GM21515 (cell line): ENCODE data around the gene ZNF524.

Experiments used
- ATAC-seq: cut with Tn5 transposase; IDR thresholded peaks from one replicate; pipeline ENCODE4 v1.9.1; 2021; ENCODE audit not compliant: unreplicated experiment

Gene ZNF524

GRCh38 chr19:55619286-55619685 lies 19.2 kb downstream of the ZNF524 start:
- ATAC-seq = no peak

DNA sequence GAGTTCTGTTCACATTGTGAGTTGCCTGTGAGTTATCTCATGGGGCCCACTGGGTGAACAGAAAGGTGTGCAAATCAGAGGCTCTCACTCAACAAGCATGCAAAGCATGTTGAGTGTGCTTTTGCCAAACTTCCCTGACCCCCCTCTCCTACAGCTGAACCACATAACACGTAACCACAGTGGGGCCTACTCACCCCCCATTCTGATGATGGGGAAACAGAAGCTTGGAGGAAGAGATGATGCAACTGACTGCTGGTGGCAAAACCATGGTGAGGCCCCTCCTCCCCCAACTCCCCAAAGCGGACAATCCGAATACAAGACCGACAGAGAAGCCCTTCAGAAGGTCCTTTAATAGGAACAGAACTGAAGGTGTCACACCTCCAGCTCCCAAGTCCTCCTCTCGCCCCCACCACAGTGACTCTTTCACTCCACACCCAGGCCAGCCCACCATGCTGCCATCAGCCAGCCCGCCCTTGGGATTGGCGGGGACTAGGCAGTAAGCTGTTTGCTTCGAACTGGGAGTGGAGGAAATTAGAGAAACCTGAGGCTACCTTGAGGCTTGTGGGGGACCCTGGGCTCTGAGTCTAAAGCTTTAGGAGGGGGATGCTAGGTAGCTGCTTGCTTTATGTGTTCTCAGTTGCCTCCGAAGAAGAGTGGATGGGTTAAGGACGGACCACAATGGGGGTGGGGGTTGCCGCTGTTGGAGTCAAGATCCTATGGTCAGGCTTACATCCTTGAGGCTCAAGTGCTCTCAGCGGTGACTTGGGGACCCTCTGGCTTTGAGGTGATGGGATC lies 20.5 kb downstream of the ZNF524 start:
- ATAC-seq = no peak

DNA sequence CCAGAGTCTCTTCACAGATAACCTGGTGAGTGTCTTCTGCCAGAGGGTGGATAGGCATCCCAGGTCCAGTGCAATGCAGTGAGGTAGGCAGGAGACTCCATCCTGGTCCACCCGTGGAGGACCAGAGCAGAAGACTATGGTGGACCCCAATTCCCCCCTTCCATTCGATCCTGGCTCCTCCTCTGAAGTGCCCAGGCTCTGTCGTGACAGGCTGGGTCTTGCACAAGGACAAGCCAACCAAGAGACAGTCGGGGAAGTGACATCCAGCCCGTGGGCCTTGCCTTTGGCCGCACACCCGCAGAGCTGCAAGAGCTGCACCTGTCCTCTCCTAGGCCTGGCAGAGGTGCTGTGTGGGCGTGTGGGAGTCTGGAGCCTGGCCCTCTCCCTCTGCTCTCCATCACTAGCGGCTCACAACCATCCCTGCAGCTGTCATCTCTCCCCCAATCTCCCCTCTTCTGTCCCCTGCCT lies 21.2 kb downstream of the ZNF524 start:
- ATAC-seq = no peak

DNA sequence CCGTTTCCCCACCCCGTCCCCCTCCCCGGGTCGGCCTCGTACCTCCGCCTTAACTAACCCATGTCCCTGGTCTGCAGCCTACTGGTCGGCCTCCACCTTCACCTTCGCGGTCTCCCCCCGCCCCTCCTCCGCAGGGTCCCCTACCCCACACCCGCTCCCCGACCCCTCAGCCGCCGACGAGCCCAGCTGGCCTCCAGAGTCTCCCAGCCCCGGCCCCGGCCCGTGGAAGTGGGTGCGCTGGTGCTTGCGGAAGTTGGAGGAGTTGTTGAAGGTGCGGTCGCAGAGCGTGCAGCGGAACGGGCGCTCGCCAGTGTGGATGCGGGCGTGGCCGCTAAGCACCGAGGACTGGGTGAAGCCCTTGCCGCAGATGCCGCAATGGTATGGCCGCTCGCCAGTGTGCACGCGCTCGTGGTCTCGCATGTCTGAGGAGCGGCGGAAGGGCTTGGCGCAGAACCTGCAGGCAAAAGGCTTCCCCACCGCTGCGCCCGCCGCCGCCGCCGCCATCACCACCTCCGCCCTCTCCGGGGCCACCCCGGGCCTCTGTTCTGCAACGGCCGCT lies 21.7 kb downstream of the ZNF524 start:
- no peak for ATAC-seq

- ATAC-seq = no peak
Measured at GRCh38 chr19:55622242-55622969, 22.3 kb downstream of the ZNF524 start.

DNA sequence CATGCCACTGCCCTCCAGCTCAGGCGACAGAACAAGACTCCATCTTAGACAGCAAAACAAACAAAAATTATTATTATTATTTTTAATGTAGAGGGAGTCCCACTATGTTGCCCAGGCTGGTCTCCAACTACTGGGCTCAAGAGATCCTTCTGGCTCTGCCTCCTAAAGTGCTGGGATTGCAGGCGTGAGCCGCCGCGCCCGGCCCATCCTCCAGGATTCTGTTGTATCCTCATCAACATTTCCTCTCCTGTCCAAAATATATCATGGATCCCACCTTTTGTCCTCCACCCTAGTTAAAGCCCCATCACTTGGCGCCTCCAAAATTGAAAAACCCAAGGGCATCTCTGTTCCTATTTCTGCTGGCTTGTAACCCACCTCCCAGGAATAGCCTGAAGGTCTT lies 23.0 kb downstream of the ZNF524 start:
- ATAC-seq = no peak

DNA sequence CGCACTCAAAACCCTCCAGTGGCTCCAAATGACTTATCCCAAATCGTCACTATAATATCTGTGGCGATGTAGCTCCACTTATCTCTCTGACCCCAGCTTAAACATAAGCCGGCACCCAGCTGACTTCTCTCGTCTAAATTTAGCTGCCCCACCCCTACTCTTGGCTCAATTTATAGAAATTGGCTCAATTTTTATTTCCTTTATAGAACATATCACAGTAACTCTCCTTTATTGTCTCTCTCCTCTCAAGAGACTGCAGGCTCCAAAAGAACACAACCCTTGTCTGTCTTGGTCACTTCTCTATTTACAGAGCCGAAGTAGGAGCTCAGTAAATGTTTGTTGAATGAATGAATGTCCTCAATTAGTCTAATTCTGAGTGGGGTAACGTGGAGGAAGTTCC lies 23.5 kb downstream of the ZNF524 start:
- no peak for ATAC-seq

GRCh38 chr19:55624109-55625003 lies 24.3 kb downstream of the ZNF524 start, which contains the start of gene ZNF784:
Gene ZNF784, minus strand, starts transcription at chr19:55624566. Its CDS starts 5 bp downstream, at chr19:55624561.
- peak; percentile 43 for ATAC-seq

GRCh38 chr19:55625004-55625326 lies 24.9 kb downstream of the ZNF524 start:
- ATAC-seq = peak; percentile 2

DNA sequence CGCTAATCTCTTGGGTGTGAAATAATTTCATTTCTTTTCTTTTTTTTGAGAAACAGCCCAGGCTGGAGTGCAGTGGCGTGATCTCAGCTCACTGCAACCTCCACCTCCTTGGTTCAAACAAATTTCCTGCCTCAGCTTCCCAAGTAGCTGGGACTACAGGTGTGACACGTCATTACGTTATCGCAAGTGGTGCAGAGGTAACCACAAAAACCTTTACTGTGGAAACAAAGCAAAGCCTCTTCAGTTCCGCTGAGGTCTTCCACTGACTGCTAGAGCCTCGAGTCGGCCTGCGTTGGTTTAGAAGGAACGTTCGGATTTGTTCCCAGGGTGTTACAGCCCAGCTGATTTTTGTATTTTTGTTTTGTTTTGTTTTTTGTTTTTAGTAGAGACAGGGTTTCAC lies 26.3 kb downstream of the ZNF524 start:
- ATAC-seq = no peak

GRCh38 chr19:55632463-55632834 lies 32.4 kb downstream of the ZNF524 start:
- ATAC-seq = no peak

DNA sequence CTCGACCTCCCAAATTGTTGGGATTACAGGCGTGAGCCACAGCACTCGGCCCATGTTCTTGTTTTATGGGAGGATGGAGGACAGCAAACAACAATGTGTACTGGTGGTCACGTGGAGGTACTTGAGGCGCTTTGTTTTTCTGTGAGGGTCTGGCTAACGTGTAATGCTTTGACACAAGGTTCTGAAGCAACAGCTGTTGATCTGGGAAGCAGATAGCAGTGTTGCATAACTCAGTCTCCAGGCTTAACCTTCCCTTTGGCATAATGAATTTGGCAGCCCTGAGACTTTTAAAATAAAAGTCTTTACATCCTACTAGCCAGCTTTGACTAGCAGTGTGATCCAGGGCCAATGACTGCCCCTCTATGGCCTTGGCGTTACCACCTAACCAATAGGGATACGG lies 33.8 kb downstream of the ZNF524 start:
- no peak for ATAC-seq

GRCh38 chr19:55635334-55635717 lies 35.2 kb downstream of the ZNF524 start:
- no peak for ATAC-seq

- ATAC-seq = no peak
Measured at GRCh38 chr19:55635856-55636440, 35.9 kb downstream of the ZNF524 start.

DNA sequence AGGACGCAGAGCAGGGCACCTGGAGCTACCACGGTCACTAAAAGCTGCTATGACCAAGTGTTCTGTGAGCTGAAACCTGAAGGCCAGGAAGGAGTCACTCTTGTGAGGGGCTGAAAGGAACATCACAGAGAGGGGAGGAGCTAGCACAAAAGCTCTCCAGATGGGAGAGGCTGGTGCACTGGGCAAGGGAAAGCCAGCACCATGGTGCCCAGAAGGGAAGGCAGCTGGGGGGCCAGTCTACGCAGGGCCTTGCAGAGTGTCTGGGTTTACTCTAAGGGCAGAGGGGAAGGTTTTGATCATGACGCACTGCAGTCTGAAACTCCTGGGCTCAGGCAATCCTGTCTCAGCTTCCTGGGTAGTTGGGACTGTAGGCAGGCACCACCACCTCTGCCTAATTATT lies 36.6 kb downstream of the ZNF524 start:
- ATAC-seq = no peak

GRCh38 chr19:55637534-55637933 lies 37.4 kb downstream of the ZNF524 start:
- no peak for ATAC-seq

GRCh38 chr19:55638864-55639359 lies 38.8 kb downstream of the ZNF524 start:
- no peak for ATAC-seq

- ATAC-seq = no peak
Measured at GRCh38 chr19:55640043-55640576, 40.0 kb downstream of the ZNF524 start.

GRCh38 chr19:55640577-55641425 lies 40.7 kb downstream of the ZNF524 start, which contains the start of gene ZNF580:
Gene ZNF580, plus strand, starts transcription at chr19:55641002. Its CDS starts 1,507 bp downstream, at chr19:55642509.
- no peak for ATAC-seq
